GM21717 (cell line): ENCODE results near the gene SH3PXD2B.
A peak's percentile ranks its signal among the peaks of the same experiment; 100 is the strongest.
"Not testable (repeated sequence)": the region's sequence is repeated elsewhere in the genome, so short reads cannot be mapped to it uniquely, and the experiment has no call there.

Source experiments
- ATAC-seq: cut with Tn5 transposase; IDR thresholded peaks from one replicate; pipeline ENCODE4 v1.9.1; 2021; ENCODE audit warnings: mild to moderate bottlenecking, moderate library complexity; ENCODE audit not compliant: unreplicated experiment

SH3PXD2B gene

DNA sequence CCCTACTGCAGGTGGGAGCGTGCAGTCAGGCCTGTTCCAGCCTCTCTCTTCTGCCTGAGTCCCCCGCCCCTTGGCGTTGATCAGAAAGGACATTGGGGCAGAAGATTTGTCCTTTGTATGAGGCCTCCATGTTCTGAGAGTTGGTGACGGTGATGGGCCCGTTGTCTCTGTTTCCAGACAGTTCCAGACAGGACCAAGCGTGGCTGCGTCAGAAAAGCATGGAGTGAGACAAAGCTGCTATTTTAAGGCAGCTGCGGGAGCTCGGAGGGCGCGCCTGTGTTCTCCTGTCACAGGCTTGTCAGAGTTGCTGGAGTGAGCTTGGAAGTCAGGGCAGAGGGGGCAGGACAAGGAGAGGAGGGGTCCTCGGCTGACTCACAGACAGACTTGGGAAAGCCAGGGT lies 32.1 kb upstream of the SH3PXD2B start:
- no peak for ATAC-seq

DNA sequence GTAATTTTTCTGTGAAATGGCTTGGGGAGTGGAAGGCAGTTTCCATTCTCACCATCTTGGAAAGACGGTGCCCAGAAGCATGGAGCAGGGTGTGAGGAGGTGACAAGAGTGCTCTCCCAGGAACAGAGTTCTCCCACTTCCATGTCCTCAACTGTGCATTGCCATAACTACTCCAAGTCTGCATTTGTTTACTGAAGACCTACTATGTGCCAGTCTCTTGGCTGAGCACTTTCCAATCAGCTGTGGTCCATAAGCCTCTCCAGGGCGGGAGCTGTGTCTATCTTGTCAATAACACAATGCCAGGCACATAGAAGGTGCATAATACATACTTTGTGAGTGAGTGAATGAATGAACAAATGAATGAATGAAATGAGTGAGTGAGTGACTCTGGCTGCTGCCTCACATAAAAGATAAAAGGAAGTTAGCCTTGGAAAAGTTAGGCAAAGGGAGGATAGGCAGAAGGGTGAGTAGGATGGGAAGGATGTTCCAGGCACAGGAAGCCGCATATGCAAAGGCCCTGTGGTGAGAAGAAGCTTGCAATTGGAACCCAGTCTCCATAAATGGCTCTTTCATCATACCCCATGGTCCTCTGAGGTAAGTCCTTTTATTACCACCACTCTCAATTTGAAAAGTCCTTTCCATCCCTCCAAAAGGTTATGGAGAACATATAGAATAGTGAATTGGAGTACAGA lies 31.3 kb upstream of the SH3PXD2B start:
- ATAC-seq, result no peak

DNA sequence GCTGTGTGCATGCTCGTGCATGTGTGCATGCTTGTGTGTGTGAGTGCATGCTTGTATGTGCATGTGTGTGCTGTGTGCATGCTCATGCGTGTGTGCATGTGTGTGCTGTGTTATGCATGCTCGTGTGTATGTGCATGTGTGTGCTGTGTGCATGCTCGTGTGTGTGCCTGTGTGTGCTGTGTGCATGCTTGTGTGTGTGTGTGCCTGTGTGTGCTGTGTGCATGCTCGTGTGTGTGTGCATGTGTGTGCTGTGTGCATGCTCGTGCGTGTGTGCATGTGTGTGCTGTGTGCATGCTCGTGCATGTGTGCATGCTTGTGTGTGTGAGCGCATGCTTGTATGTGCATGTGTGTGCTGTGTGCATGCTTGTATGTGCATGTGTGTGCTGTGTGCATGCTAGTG lies 30.3 kb upstream of the SH3PXD2B start:
- ATAC-seq, result no peak

GRCh38 chr5:172482156-172483020 lies 28.1 kb upstream of the SH3PXD2B start:
- no peak for ATAC-seq

DNA sequence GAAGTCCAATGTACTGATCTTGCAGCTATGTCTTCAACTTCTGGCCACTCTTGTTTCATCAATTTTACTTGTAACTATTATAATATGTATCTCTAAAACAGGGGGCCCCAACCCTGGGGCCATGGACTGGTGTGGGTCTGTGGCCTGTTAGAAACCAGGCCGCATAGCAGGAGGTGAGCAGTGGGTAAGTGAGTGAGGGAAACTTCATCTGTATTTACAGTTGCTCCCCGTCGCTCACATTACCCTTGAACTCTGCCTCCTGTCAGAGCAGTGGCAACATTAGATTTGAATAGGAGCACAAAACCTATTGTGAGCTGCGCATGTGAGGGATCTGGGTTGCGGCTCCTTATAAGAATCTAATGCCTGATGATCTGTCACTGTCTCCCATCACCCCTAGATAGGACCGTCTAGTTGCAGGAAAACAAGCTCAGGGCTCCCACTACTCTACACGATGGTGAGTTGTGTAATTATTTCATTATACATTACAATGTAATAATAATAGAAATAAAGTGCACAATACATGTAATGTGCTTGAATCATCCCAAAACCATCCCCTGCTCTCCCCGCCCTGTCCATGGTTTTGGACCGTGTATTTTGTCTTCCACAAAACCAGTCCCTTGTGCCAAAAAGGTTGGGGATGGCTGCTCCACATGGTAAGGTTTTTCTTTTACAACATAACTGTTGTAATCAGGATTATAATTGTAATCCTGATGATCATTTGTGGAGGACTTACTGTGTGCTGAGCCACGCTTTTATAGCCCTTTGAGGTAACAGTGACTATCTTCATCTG lies 26.9 kb upstream of the SH3PXD2B start:
- ATAC-seq, result no peak

DNA sequence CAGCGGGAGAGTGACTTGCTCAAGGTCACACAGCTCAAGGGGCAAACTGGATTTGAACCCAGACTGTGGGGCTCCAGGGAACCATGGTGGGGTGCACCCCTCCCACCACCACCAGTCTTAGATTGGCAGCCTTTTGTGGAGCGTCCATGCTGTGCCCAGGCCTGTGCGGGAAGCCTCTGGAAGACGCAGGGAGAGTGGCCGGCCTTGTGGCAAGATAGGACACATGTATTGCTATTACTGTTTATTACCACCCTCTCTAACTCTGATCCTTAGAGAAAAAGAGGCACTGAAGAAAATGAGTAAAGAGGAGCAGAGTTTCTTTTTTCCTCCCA lies 25.4 kb upstream of the SH3PXD2B start:
- ATAC-seq, result no peak

DNA sequence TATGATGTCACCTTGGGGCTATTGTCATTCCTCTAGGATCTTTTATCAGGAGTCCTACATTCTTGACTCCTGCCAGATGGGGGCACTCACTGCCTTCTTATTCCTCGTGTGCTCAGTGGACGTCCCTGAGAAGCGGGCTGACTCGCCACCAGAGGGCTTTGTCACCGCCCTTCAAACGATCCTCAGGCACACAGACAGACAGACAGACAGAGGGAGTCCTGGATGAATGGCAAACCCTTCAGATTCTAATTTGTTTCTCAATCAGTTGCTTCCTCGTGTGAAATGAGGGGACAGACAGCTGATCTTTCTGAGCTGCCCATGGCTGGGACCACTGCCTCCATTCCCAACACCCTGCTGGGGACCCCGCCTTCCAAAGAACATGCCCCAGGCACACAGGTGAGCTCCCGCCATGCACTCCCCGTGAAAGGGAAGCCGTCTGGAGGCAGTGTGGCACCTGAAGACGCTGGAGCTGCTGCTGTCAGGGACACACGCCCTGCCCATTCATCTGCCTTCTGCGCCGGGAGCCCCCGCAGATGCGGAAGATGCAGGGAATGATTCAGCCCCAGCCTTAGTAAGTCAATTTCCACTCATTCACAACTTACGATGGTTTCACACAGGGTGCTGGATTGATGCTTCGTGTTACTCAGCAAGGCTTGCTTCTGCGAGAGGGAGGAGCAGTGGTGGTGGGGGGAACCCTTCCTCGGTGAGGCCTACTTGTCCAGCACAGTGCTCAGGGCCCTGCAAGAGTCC lies 24.9 kb upstream of the SH3PXD2B start:
- ATAC-seq, result peak; percentile 79

DNA sequence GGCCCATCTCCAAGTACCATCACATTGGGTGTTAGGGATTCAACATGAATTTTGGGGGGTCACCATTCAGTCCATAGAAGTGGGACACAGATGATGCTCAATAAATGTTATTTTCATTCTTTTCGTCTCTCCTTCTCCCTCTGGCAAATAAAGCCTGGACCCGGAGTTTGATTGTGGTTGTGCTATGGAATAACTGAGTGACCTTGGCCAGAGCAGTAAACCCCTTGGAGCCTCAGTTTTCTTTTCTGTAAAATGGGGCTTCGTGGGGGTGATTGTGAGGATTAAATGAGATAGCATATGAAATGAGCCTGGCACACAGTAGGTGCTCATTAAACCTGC lies 24.3 kb upstream of the SH3PXD2B start:
- not testable (repeated sequence) for ATAC-seq

GRCh38 chr5:172478256-172478655 lies 23.9 kb upstream of the SH3PXD2B start:
- no peak for ATAC-seq

DNA sequence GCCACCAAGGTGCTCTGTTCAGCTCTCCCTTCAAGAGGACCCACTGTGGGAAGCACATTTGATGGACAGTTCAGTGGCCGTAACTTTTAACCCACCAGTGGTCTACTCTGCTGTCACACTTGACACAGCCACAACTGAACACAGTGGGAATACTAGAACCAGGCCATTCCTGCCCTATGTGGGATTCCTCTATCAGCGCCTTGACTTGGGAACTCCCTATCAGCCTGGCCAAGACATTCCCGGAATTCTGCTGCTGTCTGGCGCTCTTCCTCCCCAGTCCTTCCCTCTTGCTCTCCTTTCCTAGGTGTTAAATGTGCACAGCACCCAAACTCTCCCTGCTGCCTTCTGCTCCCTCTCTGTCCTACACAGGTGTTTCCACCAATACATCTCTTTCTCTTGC lies 23.1 kb upstream of the SH3PXD2B start:
- ATAC-seq, result no peak

DNA sequence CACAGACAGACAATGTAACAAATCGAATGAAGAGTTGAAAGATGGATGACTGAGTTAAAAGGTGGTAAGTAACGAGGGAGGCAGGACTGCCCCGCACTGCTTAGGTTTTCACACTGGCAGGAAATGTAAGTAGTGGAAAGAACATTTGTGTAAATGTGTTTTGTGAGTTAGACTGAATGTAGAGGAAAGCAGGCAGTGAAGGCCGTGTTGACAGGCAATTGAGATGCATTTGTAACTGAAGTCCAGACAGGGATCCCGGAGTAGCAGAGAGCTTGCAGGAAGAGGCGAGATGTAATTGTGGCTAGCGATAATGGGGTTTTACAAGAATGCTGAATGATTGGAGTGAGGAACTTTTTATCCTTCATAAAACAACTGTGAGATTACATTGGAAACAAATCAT lies 20.0 kb upstream of the SH3PXD2B start:
- no peak for ATAC-seq

GRCh38 chr5:172473427-172473826 lies 19.1 kb upstream of the SH3PXD2B start:
- no peak for ATAC-seq

GRCh38 chr5:172469697-172470096 lies 15.4 kb upstream of the SH3PXD2B start:
- ATAC-seq, result no peak

GRCh38 chr5:172466062-172466461 lies 11.7 kb upstream of the SH3PXD2B start:
- no peak for ATAC-seq

GRCh38 chr5:172463031-172463430 lies 8.7 kb upstream of the SH3PXD2B start:
- no peak for ATAC-seq

- ATAC-seq, result no peak
Observed at GRCh38 chr5:172459783-172460165, 5.4 kb upstream of the SH3PXD2B start.

- ATAC-seq, result no peak
Observed at GRCh38 chr5:172458976-172459782, 4.9 kb upstream of the SH3PXD2B start.

DNA sequence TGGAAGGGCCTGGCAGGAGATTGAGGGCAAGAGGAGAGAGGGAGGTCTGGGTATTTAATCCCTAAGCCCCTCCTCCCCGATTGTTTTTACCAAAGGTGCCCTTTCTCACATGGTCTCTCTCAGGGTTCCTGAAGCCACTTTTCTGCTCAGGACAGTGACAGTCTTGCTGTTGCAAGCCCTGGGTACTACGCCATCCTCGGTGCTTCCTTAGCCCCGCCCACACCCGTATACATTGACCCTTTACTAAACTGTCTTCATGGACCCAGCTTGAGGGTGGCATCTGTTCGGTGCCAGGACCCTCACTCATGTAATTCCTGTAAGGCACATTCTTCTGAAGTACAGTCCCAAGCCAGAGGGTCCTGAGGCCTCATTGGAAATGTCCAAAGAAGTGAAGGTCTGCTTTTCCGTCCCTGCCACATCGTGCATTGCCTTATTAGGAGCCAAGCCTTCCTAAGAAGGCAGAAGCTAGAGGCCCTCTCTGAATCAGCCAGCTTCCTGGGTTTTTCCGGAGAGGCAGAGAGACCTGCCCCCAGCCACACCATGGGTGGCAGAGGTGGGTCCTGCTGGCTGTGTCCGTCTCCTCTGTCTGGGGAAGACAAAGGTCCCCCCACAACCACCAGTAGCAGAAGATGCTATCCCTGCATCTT lies 1.9 kb upstream of the SH3PXD2B start:
- no peak for ATAC-seq

GRCh38 chr5:172455511-172456061 lies 1.3 kb upstream of the SH3PXD2B start:
- no peak for ATAC-seq

- no peak for ATAC-seq
Observed at GRCh38 chr5:172455087-172455381, 709 bp upstream of the SH3PXD2B start.
